ENCODE data around the gene ZFAND4.
"Not testable (repeated sequence)": the region's sequence is repeated elsewhere in the genome, so short reads cannot be mapped to it uniquely, and the experiment has no call there.

ZFAND4 gene

GRCh38 chr10:45640049-45640448 is 32.5 kb downstream of the ZFAND4 start:
- no peak for DNase-seq

GRCh38 chr10:45627412-45628048 is 45.0 kb downstream of the ZFAND4 start:
- DNase-seq = no peak

GRCh38 chr10:45625879-45626278 is 46.7 kb downstream of the ZFAND4 start:
- no peak for DNase-seq

- DNase-seq = no peak
Measured at GRCh38 chr10:45624724-45625123, 47.8 kb downstream of the ZFAND4 start.

- DNase-seq = no peak
Measured at GRCh38 chr10:45614869-45615268, 57.7 kb downstream of the ZFAND4 start.

GRCh38 chr10:45612741-45613140 is 59.8 kb downstream of the ZFAND4 start:
- no peak for DNase-seq

- DNase-seq = no peak
Measured at GRCh38 chr10:45608052-45608451, 64.5 kb downstream of the ZFAND4 start.

- DNase-seq = no peak
Measured at GRCh38 chr10:45607276-45607675, 65.3 kb downstream of the ZFAND4 start.

GRCh38 chr10:45602836-45603235 is 69.7 kb downstream of the ZFAND4 start:
- DNase-seq = no peak

GRCh38 chr10:45602082-45602730 is 70.4 kb downstream of the ZFAND4 start:
- DNase-seq = no peak

GRCh38 chr10:45601254-45601930 is 71.2 kb downstream of the ZFAND4 start:
- DNase-seq = not testable (repeated sequence)

GRCh38 chr10:45600337-45601253 is 72.0 kb downstream of the ZFAND4 start:
- DNase-seq = not testable (repeated sequence)

GRCh38 chr10:45599646-45600045 is 72.9 kb downstream of the ZFAND4 start:
- no peak for DNase-seq

GRCh38 chr10:45599021-45599603 is 73.5 kb downstream of the ZFAND4 start:
- no peak for DNase-seq

GRCh38 chr10:45596526-45596925 is 76.0 kb downstream of the ZFAND4 start:
- no peak for DNase-seq

GRCh38 chr10:45594276-45595157 is 78.1 kb downstream of the ZFAND4 start:
- no peak for DNase-seq

- no peak for DNase-seq
Measured at GRCh38 chr10:45593938-45594275, 78.7 kb downstream of the ZFAND4 start.

- DNase-seq = no peak
Measured at GRCh38 chr10:45592926-45593325, 79.6 kb downstream of the ZFAND4 start.

GRCh38 chr10:45592432-45592831 is 80.1 kb downstream of the ZFAND4 start:
- no peak for DNase-seq

- DNase-seq = no peak
Measured at GRCh38 chr10:45591280-45591679, 81.3 kb downstream of the ZFAND4 start.

- DNase-seq = no peak
Measured at GRCh38 chr10:45589868-45590267, 82.7 kb downstream of the ZFAND4 start.

- no peak for DNase-seq
Measured at GRCh38 chr10:45589009-45589408, 83.6 kb downstream of the ZFAND4 start.

Measured in cortex of kidney (tissue), 1 donor.